Measurements from ENCODE around the gene CDKN2AIPNL. TPM values are rescaled to one million over a fixed set of nuclear protein-coding genes. Genes with fewer than 3 reads are reported as not detected.

The CDKN2AIPNL gene
- total and polyA plus RNA-seq, 2 donors (not counting 3 experiments of a cell fraction or from before 2014, with no cell fraction given): 22.2 to 36.5 TPM

DNA sequence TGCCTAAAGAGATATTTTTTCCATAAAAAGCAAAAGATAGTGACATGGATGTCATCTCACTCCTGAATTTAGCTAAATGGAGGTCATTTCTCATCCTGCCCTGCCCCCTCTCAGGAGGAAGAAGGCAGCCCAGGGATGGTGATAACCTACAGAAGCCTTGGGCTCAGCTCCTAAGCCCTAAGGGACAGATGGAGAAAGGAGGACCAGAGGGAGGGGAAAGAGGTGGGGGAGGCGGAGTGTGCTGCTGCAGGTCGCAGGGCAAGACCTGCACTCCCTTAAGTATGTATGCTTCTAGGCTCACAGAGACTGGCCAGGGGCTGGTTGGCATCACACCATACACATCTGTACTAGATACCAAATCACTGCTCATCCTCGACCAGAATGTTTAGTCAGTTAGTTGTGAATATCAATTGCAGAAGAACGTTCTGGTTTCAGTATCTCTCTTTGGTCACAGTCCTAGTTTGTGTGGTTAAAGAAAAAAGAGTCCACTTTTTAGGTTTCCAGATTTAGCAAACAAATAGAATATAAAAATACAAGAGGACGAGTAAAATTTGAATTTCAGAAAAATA lies 18.4 kb upstream of the CDKN2AIPNL start:
- no peaks in the 10 kb centered on the region for H3K4me1 ChIP-seq (ENCODE audit: control insufficient read depth, extremely low read depth, insufficient read depth, low read length)
- DNase-seq (ENCODE audit: low read depth, low spot score): no peak
- H3K36me3 ChIP-seq (ENCODE audit: control insufficient read depth in 2 of 2, extremely low read depth in 1 of 2, insufficient read depth in 2 of 2, low read length in 2 of 2): no peaks in the 10 kb centered on the region
- intact Hi-C loops (cut with micrococcal nuclease) (no loop called here), dilution Hi-C loops (cut with MboI; ENCODE audit: extremely low pct_ligation_motif_present, low sequenced_read_pairs) (no loop called here)
- H3K9ac ChIP-seq (replicated peaks; ENCODE audit: extremely low read depth, insufficient read depth, low read length): no peak overlapping the region
- no peak overlapping the region for H3K4me3 ChIP-seq (replicated peaks in 1 of 3; ENCODE audit: insufficient read depth in 1 of 3, low read depth in 1 of 3, low read length in 3 of 3)
- no peaks in the 10 kb centered on the region for H3K9me3 ChIP-seq (replicated peaks; ENCODE audit: control insufficient read depth, insufficient read depth, low read length)
- H3K4me2 ChIP-seq (ENCODE audit: insufficient read depth, low read length): no peak overlapping the region
- peaks cover 0 to 3% of the 10 kb centered on the region in 2 experiments for H3K27me3 ChIP-seq (ENCODE audit: control insufficient read depth in 2 of 2, insufficient read depth in 2 of 2, low read length in 2 of 2)
- no peaks in the 10 kb centered on the region for H3K79me2 ChIP-seq (ENCODE audit: control insufficient read depth, insufficient read depth, low read length)
- FAIRE-seq: peak; percentile 21
- no peak overlapping the region for H2AFZ ChIP-seq (ENCODE audit: low read depth, low read length)
- ChIA-PET POLR2A (interaction anchor here (0.7 kb wide), 1 partner anchor 12 kb away, joined by 4 read pairs; no protein-coding TSS in a partner anchor), CTCF (interaction anchor here (0.8 kb wide), 1 partner anchor 22 kb away, joined by 3 read pairs; no protein-coding TSS in a partner anchor)
- H3K9me1 ChIP-seq (replicated peaks; ENCODE audit: control insufficient read depth, extremely low read depth, insufficient read depth, low read length): no peaks in the 10 kb centered on the region
- H3K27ac ChIP-seq (ENCODE audit: insufficient read depth, low read depth, low read length): no peak overlapping the region
- no TSS peak for BruUV-seq (replicated peaks)
- no peaks in the 10 kb centered on the region for H4K20me1 ChIP-seq (replicated peaks; ENCODE audit: control insufficient read depth, extremely low read depth, insufficient read depth, low read length)
- TF ChIP-seq FOS (IDR thresholded peaks at IDR 0.05; ENCODE audit: borderline replicate concordance, insufficient read depth, low read length) (no peak), POLR2AphosphoS5 (IDR thresholded peaks at IDR 0.05; ENCODE audit: insufficient read depth, low read depth, low read length) (no peak), GATA2 (IDR thresholded peaks at IDR 0.05; ENCODE audit: insufficient read depth, insufficient read length, low read depth, low read length) (no peak), JUN (IDR thresholded peaks at IDR 0.05; ENCODE audit: borderline replicate concordance, insufficient read depth, insufficient read length, low read depth) (no peak), MYC (IDR thresholded peaks at IDR 0.05; ENCODE audit: low read depth, low read length) (no peak), EZH2 (IDR thresholded peaks at IDR 0.05; ENCODE audit: borderline replicate concordance, low read depth, low read length, severe bottlenecking) (no peak)
- TF ChIP-seq, protein P1, sequence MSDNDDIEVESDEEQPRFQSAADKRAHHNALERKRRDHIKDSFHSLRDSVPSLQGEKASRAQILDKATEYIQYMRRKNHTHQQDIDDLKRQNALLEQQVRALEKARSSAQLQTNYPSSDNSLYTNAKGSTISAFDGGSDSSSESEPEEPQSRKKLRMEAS (IDR thresholded peaks at IDR 0.05; ENCODE audit: insufficient read depth, insufficient read length): no peak

Data from endothelial cell of umbilical vein (primary cell).